ENCODE measurements around the gene RAF1. TPM values are rescaled to one million over a fixed set of nuclear protein-coding genes. Genes with fewer than 3 reads are reported as not detected.
A peak's percentile ranks its signal among the peaks of the same experiment; 100 is the strongest.
"Not testable (repeated sequence)": the region's sequence is repeated elsewhere in the genome, so short reads cannot be mapped to it uniquely, and the experiment has no call there.

Gene RAF1
- total RNA-seq, 4 donors from 2014 or later, result 212 to 346 (median 246) TPM

GRCh38 chr3:12702501-12702900 lies 38.6 kb upstream of the RAF1 start:
- peak overlapping the region in 1 of 4 donors; percentile 15 for H3K27ac ChIP-seq
- peaks cover 3 to 16% of the 10 kb centered on the region in 2 donors for H3K4me1 ChIP-seq
- H3K27me3 ChIP-seq, result no peaks in the 10 kb centered on the region
- no peaks in the 10 kb centered on the region for H3K9me3 ChIP-seq
- intact Hi-C loops (cut with DNase I; ENCODE audit: low total_unique reads) (no loop called here), in situ Hi-C loops (cut with MboI; ENCODE audit: low sequenced_read_pairs in 4 of 4) (loop anchor here in 3 of 4 donors (25.0 kb wide), 2 partner anchors 140 to 565 kb away; partner anchors contain the start of gene MKRN2 (in 1 of the 3))
- no peak overlapping the region for H3K4me3 ChIP-seq
- ATAC-seq (no peak), DNase-seq (no peak)
- H3K36me3 ChIP-seq, result no peaks in the 10 kb centered on the region
- TF ChIP-seq POLR2A (IDR thresholded peaks at IDR 0.05) (no peak), CTCF (IDR thresholded peaks at IDR 0.05 in 4 of 5, conservative IDR thresholded peaks at IDR 0.05 in 1 of 5) (no peak)

GRCh38 chr3:12701601-12702000 lies 37.7 kb upstream of the RAF1 start:
- H3K27me3 ChIP-seq; DNase-seq; intact Hi-C loops (cut with DNase I; ENCODE audit: low total_unique reads); H3K27ac ChIP-seq; ATAC-seq; H3K36me3 ChIP-seq; H3K9me3 ChIP-seq; H3K4me3 ChIP-seq: not testable (repeated sequence)
- H3K4me1 ChIP-seq, result peaks cover 3 to 10% of the 10 kb centered on the region in 2 donors
- in situ Hi-C loops (cut with MboI; ENCODE audit: low sequenced_read_pairs in 4 of 4), result loop anchor here in 3 of 4 donors (25.0 kb wide), 2 partner anchors 139 to 564 kb away; partner anchors contain the start of gene MKRN2 (in 1 of the 3)

GRCh38 chr3:12700800-12701199 lies 36.9 kb upstream of the RAF1 start:
- no peak overlapping the region for H3K4me3 ChIP-seq
- intact Hi-C loops (cut with DNase I; ENCODE audit: low total_unique reads) (no loop called here), in situ Hi-C loops (cut with MboI; ENCODE audit: low sequenced_read_pairs in 4 of 4) (loop anchor here in 3 of 4 donors (25.0 kb wide), 2 partner anchors 138 to 563 kb away; partner anchors contain the start of gene MKRN2 (in 1 of the 3))
- no peaks in the 10 kb centered on the region for H3K27me3 ChIP-seq
- H3K27ac ChIP-seq, result no peak overlapping the region
- no peak for DNase-seq
- TF ChIP-seq CTCF (IDR thresholded peaks at IDR 0.05 in 4 of 5, conservative IDR thresholded peaks at IDR 0.05 in 1 of 5), result no peak
- TF ChIP-seq POLR2A (IDR thresholded peaks at IDR 0.05), result no peak
- H3K4me1 ChIP-seq, result peaks cover 0 to 10% of the 10 kb centered on the region in 2 donors
- no peaks in the 10 kb centered on the region for H3K9me3 ChIP-seq
- no peak for ATAC-seq
- H3K36me3 ChIP-seq, result no peaks in the 10 kb centered on the region

- no peak for DNase-seq
- Histone ChIP-seq H3K27me3 (no peaks in the 10 kb centered on the region), H3K4me3 (no peak overlapping the region), H3K27ac (no peak overlapping the region), H3K9me3 (no peaks in the 10 kb centered on the region), H3K36me3 (no peaks in the 10 kb centered on the region), H3K4me1 (peaks cover 10 to 16% of the 10 kb centered on the region in 2 donors)
- no peak for ATAC-seq
- in situ Hi-C loops (cut with MboI; ENCODE audit: low sequenced_read_pairs in 4 of 4) (no loop called here), intact Hi-C loops (cut with DNase I; ENCODE audit: low total_unique reads) (loop anchor here (2.0 kb wide), 1 partner anchor 31 kb away; the partner anchor contains the start of gene RAF1)
- TF ChIP-seq CTCF (IDR thresholded peaks at IDR 0.05 in 4 of 5, conservative IDR thresholded peaks at IDR 0.05 in 1 of 5), result no peak
- no peak for TF ChIP-seq POLR2A (IDR thresholded peaks at IDR 0.05)
Observed at GRCh38 chr3:12695916-12696315, 32.0 kb upstream of the RAF1 start.

- no peak for DNase-seq
- ATAC-seq, result no peak
- TF ChIP-seq CTCF (IDR thresholded peaks at IDR 0.05 in 4 of 5, conservative IDR thresholded peaks at IDR 0.05 in 1 of 5) (no peak), POLR2A (IDR thresholded peaks at IDR 0.05) (no peak)
- peak overlapping the region; percentile 86 to 93 (median 89) for H3K27ac ChIP-seq
- intact Hi-C loops (cut with DNase I; ENCODE audit: low total_unique reads) (loop anchor here (2.0 kb wide), 1 partner anchor 30 kb away; the partner anchor contains the start of gene RAF1), in situ Hi-C loops (cut with MboI; ENCODE audit: low sequenced_read_pairs in 4 of 4) (no loop called here)
- no peaks in the 10 kb centered on the region for H3K9me3 ChIP-seq
- no peak overlapping the region for H3K4me3 ChIP-seq
- no peaks in the 10 kb centered on the region for H3K36me3 ChIP-seq
- no peaks in the 10 kb centered on the region for H3K27me3 ChIP-seq
- peaks cover 10 to 16% of the 10 kb centered on the region in 2 donors for H3K4me1 ChIP-seq
Observed at GRCh38 chr3:12695112-12695511, 31.2 kb upstream of the RAF1 start.
